GM23248 (cell line): ENCODE results near the gene CDCA3.

Experiments
- EZH2 ChIP-seq: fragments of 200-600 bp; sonication (generic); IDR thresholded peaks from 2 replicates; pipeline ENCODE4 v1.6.1; 2018; ENCODE audit warnings: antibody characterized with exemption, mild to moderate bottlenecking; ENCODE audit not compliant: insufficient read depth, poor library complexity, severe bottlenecking
- EZH2phosphoT487 ChIP-seq: fragments of 200-600 bp; sonication (generic); IDR thresholded peaks from 2 replicates; pipeline ENCODE4 v1.6.1; 2018; ENCODE audit warnings: antibody characterized with exemption, moderate library complexity, mild to moderate bottlenecking, low read depth; ENCODE audit not compliant: insufficient read depth

GRCh38 chr12:6821591-6822425 lies 29.3 kb downstream of the CDCA3 start, which contains the start of gene GPR162:
- no peak for TF ChIP-seq EZH2
- TF ChIP-seq EZH2phosphoT487, result no peak
